ENCODE measurements around the gene UBE2L6.

GRCh38 chr11:57502376-57502775, 65.1 kb downstream of the UBE2L6 start:
- no peak for TF ChIP-seq CTCF (IDR thresholded peaks at IDR 0.05; ENCODE audit: low read depth, low read length)
- no peak for TF ChIP-seq POLR2A (IDR thresholded peaks at IDR 0.05; ENCODE audit: extremely low read depth, insufficient read length)
- no peak for TF ChIP-seq MYC (IDR thresholded peaks at IDR 0.05; ENCODE audit: low read depth, low read length)
